CD4-positive, CD25-positive, alpha-beta regulatory T cell (primary cell): ENCODE data around the gene RCAN2. TPM values are rescaled to one million over a fixed set of nuclear protein-coding genes. Genes with fewer than 3 reads are reported as not detected.

Source experiments
- ATAC-seq, 2 donors: fragments of 150-1000 bp; cut with Tn5 transposase; one replicate each; pipeline ENCODE4 v1.10.0; 2021; ENCODE audit warnings: low read depth in 2 of 2, moderate number of reproducible peaks in 2 of 2, moderate library complexity in 1 of 2
- DNase-seq, 3 donors: peaks; one replicate each; pipeline versions ENCODE4 v3.0.0 to v3.0.0-alpha.2; 2012 to 2022; ENCODE audit warnings: mixed read lengths in 1 of 3
- H3K27ac ChIP-seq: one replicate; pipeline ENCODE4 v1.7.0; 2013; ENCODE audit warnings: mild to moderate bottlenecking, low read length; ENCODE audit not compliant: insufficient read depth, poor library complexity, severe bottlenecking
- H3K27me3 ChIP-seq: one replicate; pipeline ENCODE4 v1.7.0; 2013; ENCODE audit warnings: low read length; ENCODE audit not compliant: control insufficient read depth, insufficient read depth
- H3K36me3 ChIP-seq: one replicate; pipeline ENCODE4 v1.7.0; 2013; ENCODE audit warnings: mild to moderate bottlenecking, low read length, moderate library complexity; ENCODE audit not compliant: control insufficient read depth, insufficient read depth
- H3K4me1 ChIP-seq: 2 replicates; pipeline ENCODE4 v1.7.0; 2013; ENCODE audit warnings: mild to moderate bottlenecking, low read length; ENCODE audit not compliant: insufficient read depth, control insufficient read depth, poor library complexity, severe bottlenecking
- H3K4me3 ChIP-seq: one replicate; pipeline ENCODE4 v1.7.0; 2013; ENCODE audit warnings: low read depth, mild to moderate bottlenecking, low read length, moderate library complexity
- H3K9me3 ChIP-seq, 2 experiments: 1 replicate in 1 of 2; 2 replicates in 1 of 2; pipeline ENCODE4 v1.7.0; 2013; ENCODE audit warnings: low read length in 2 of 2, mild to moderate bottlenecking in 1 of 2, moderate library complexity in 1 of 2; ENCODE audit not compliant: control insufficient read depth in 2 of 2
- H3K27ac Mint-ChIP-seq, 3 donors: one replicate each; pipeline ENCODE4 v1.8.0; 2020 to 2022; ENCODE audit warnings: mild to moderate bottlenecking in 3 of 3, mixed read lengths in 3 of 3, moderate library complexity in 2 of 3
- H3K27me3 Mint-ChIP-seq: one replicate; pipeline ENCODE4 v1.8.0; 2022; ENCODE audit warnings: mild to moderate bottlenecking, mixed read lengths
- H3K36me3 Mint-ChIP-seq: one replicate; pipeline ENCODE4 v1.8.0; 2020; ENCODE audit warnings: mixed read lengths
- H3K4me1 Mint-ChIP-seq, 4 donors: one replicate each; pipeline ENCODE4 v1.8.0; 2020 to 2022; ENCODE audit warnings: mixed read lengths in 4 of 4, mild to moderate bottlenecking in 1 of 4
- H3K4me3 Mint-ChIP-seq, 4 donors: one replicate each; pipeline ENCODE4 v1.8.0; 2020 to 2022; ENCODE audit warnings: mild to moderate bottlenecking in 4 of 4, mixed read lengths in 4 of 4, moderate library complexity in 3 of 4
- H3K9me3 Mint-ChIP-seq, 7 donors: one replicate each; pipeline ENCODE4 v1.8.0; 2020 to 2022; ENCODE audit warnings: mixed read lengths in 7 of 7, mild to moderate bottlenecking in 3 of 7, moderate library complexity in 2 of 7
- polyA plus RNA-seq, 4 donors: library from polyadenylated mRNA; unstranded; fragments of 300-500 nt; fragmentation: Illumina TruSeq; gene quantifications; one replicate each; pipeline ENCODE4 v1.2.3, GENCODE V29; 2021
- total RNA-seq: library from RNA; stranded (reverse); gene quantifications from one replicate; pipeline ENCODE4 v1.2.3, GENCODE V29; 2022

Gene RCAN2
- total and polyA plus RNA-seq, 5 donors from 2014 or later: 0.08 to 0.14 TPM; not detected in 3

- H3K9me3 ChIP-seq: no peaks in the 10 kb centered on the region
- H3K36me3 ChIP-seq: no peaks in the 10 kb centered on the region
- H3K27me3 Mint-ChIP-seq: peaks cover 12% of the 10 kb centered on the region
- no peak overlapping the region for H3K27ac ChIP-seq
- H3K4me1 Mint-ChIP-seq: no peaks in the 10 kb centered on the region
- H3K4me1 ChIP-seq: no peaks in the 10 kb centered on the region
- no peak overlapping the region for H3K27ac Mint-ChIP-seq
- H3K36me3 Mint-ChIP-seq: no peaks in the 10 kb centered on the region
- H3K4me3 ChIP-seq: no peak overlapping the region
- H3K27me3 ChIP-seq: no peaks in the 10 kb centered on the region
- peaks cover 0 to 3% (median 0%) of the 10 kb centered on the region in 7 donors for H3K9me3 Mint-ChIP-seq
- ATAC-seq: no peak
- DNase-seq: no peak
- H3K4me3 Mint-ChIP-seq: no peak overlapping the region
These were observed 124.9 kb downstream of the RCAN2 start for GRCh38 chr6:46366190-46366900.

GRCh38 chr6:46357591-46357990, 133.7 kb downstream of the RCAN2 start:
- no peak for ATAC-seq
- H3K36me3 Mint-ChIP-seq: no peaks in the 10 kb centered on the region
- no peak overlapping the region for H3K27ac Mint-ChIP-seq
- no peak overlapping the region for H3K4me3 ChIP-seq
- H3K4me1 Mint-ChIP-seq: peaks cover 0 to 2% (median 0%) of the 10 kb centered on the region in 4 donors
- H3K9me3 ChIP-seq: no peaks in the 10 kb centered on the region
- peaks cover 0 to 2% (median 0%) of the 10 kb centered on the region in 7 donors for H3K9me3 Mint-ChIP-seq
- H3K27me3 Mint-ChIP-seq: peaks cover 3% of the 10 kb centered on the region
- H3K4me1 ChIP-seq: no peaks in the 10 kb centered on the region
- no peak overlapping the region for H3K27ac ChIP-seq
- no peak overlapping the region for H3K4me3 Mint-ChIP-seq
- no peaks in the 10 kb centered on the region for H3K27me3 ChIP-seq
- DNase-seq: no peak
- no peaks in the 10 kb centered on the region for H3K36me3 ChIP-seq

GRCh38 chr6:46356543-46356942, 134.7 kb downstream of the RCAN2 start:
- H3K9me3 Mint-ChIP-seq: peaks cover 0 to 2% (median 0%) of the 10 kb centered on the region in 7 donors
- Histone ChIP-seq H3K27me3 (no peaks in the 10 kb centered on the region), H3K36me3 (no peaks in the 10 kb centered on the region)

GRCh38 chr6:46353528-46353927, 137.7 kb downstream of the RCAN2 start:
- Histone ChIP-seq H3K9me3 (no peaks in the 10 kb centered on the region), H3K4me3 (no peak overlapping the region), H3K4me1 (no peaks in the 10 kb centered on the region), H3K27me3 (no peaks in the 10 kb centered on the region), H3K36me3 (no peaks in the 10 kb centered on the region), H3K27ac (no peak overlapping the region)
- H3K27me3 Mint-ChIP-seq: peaks cover 6% of the 10 kb centered on the region
- no peak overlapping the region for H3K4me3 Mint-ChIP-seq
- no peaks in the 10 kb centered on the region for H3K36me3 Mint-ChIP-seq
- ATAC-seq: no peak
- peaks cover 0 to 2% (median 0%) of the 10 kb centered on the region in 4 donors for H3K4me1 Mint-ChIP-seq
- DNase-seq: no peak
- no peak overlapping the region for H3K27ac Mint-ChIP-seq
- peaks cover 0 to 2% (median 0%) of the 10 kb centered on the region in 7 donors for H3K9me3 Mint-ChIP-seq

More at GRCh38 chr6:46356543-46356942, 134.7 kb downstream of the RCAN2 start:
- Mint-ChIP-seq H3K4me1 (peaks cover 0 to 2% (median 0%) of the 10 kb centered on the region in 4 donors), H3K27ac (no peak overlapping the region), H3K4me3 (no peak overlapping the region), H3K27me3 (no peaks in the 10 kb centered on the region), H3K36me3 (no peaks in the 10 kb centered on the region)
- Histone ChIP-seq H3K9me3 (no peaks in the 10 kb centered on the region), H3K27ac (no peak overlapping the region), H3K4me1 (no peaks in the 10 kb centered on the region), H3K4me3 (no peak overlapping the region)
- DNase-seq (no peak), ATAC-seq (no peak)

GRCh38 chr6:46352541-46353268, 138.5 kb downstream of the RCAN2 start:
- H3K4me1 Mint-ChIP-seq: peaks cover 0 to 2% (median 0%) of the 10 kb centered on the region in 4 donors
- DNase-seq (no peak), ATAC-seq (no peak)
- Histone ChIP-seq H3K9me3 (no peaks in the 10 kb centered on the region), H3K4me3 (no peak overlapping the region), H3K27me3 (no peaks in the 10 kb centered on the region), H3K4me1 (no peaks in the 10 kb centered on the region), H3K27ac (no peak overlapping the region), H3K36me3 (no peaks in the 10 kb centered on the region)
- H3K27ac Mint-ChIP-seq: no peak overlapping the region
- peak overlapping the region in 1 of 4 donors; percentile 12 for H3K4me3 Mint-ChIP-seq
- H3K36me3 Mint-ChIP-seq: no peaks in the 10 kb centered on the region
- peaks cover 0 to 4% (median 0%) of the 10 kb centered on the region in 7 donors for H3K9me3 Mint-ChIP-seq
- H3K27me3 Mint-ChIP-seq: peaks cover 13% of the 10 kb centered on the region

- Histone ChIP-seq H3K36me3 (no peaks in the 10 kb centered on the region), H3K27me3 (no peaks in the 10 kb centered on the region), H3K4me3 (no peak overlapping the region), H3K4me1 (no peaks in the 10 kb centered on the region), H3K9me3 (no peaks in the 10 kb centered on the region), H3K27ac (no peak overlapping the region)
- Mint-ChIP-seq H3K36me3 (no peaks in the 10 kb centered on the region), H3K27ac (no peak overlapping the region), H3K27me3 (peaks cover 13% of the 10 kb centered on the region), H3K4me1 (no peaks in the 10 kb centered on the region), H3K9me3 (peaks cover 0 to 4% (median 0%) of the 10 kb centered on the region in 7 donors), H3K4me3 (no peak overlapping the region)
- no peak for DNase-seq
- ATAC-seq: no peak
These were observed 140.5 kb downstream of the RCAN2 start for GRCh38 chr6:46350714-46351113.

- no peaks in the 10 kb centered on the region for H3K36me3 ChIP-seq
- H3K27ac ChIP-seq: no peak overlapping the region
- no peak for ATAC-seq
- no peaks in the 10 kb centered on the region for H3K36me3 Mint-ChIP-seq
- no peaks in the 10 kb centered on the region for H3K27me3 ChIP-seq
- DNase-seq: no peak
- H3K4me1 Mint-ChIP-seq: no peaks in the 10 kb centered on the region
- no peaks in the 10 kb centered on the region for H3K9me3 ChIP-seq
- no peak overlapping the region for H3K27ac Mint-ChIP-seq
- H3K27me3 Mint-ChIP-seq: peaks cover 13% of the 10 kb centered on the region
- H3K9me3 Mint-ChIP-seq: peaks cover 0 to 4% (median 0%) of the 10 kb centered on the region in 7 donors
- no peak overlapping the region for H3K4me3 Mint-ChIP-seq
- H3K4me1 ChIP-seq: no peaks in the 10 kb centered on the region
- no peak overlapping the region for H3K4me3 ChIP-seq
These were observed 143.6 kb downstream of the RCAN2 start for GRCh38 chr6:46347669-46348068.
